Measurements from ENCODE around the gene INTS1. TPM values are rescaled to one million over a fixed set of nuclear protein-coding genes. Genes with fewer than 3 reads are reported as not detected.

The INTS1 gene
- total RNA-seq, 1 experiment from 2014 or later = 161 TPM

- TF ChIP-seq, protein P1, sequence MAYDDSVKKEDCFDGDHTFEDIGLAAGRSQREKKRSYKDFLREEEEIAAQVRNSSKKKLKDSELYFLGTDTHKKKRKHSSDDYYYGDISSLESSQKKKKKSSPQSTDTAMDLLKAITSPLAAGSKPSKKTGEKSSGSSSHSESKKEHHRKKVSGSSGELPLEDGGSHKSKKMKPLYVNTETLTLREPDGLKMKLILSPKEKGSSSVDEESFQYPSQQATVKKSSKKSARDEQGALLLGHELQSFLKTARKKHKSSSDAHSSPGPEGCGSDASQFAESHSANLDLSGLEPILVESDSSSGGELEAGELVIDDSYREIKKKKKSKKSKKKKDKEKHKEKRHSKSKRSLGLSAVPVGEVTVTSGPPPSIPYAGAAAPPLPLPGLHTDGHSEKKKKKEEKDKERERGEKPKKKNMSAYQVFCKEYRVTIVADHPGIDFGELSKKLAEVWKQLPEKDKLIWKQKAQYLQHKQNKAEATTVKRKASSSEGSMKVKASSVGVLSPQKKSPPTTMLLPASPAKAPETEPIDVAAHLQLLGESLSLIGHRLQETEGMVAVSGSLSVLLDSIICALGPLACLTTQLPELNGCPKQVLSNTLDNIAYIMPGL (CRISPR knock-in tag; IDR thresholded peaks at IDR 0.05) = no peak
- TF ChIP-seq OVOL2 (CRISPR knock-in tag; IDR thresholded peaks at IDR 0.05; ENCODE audit: borderline replicate concordance) (no peak), JUN (CRISPR knock-in tag; IDR thresholded peaks at IDR 0.05) (no peak)
Measured at GRCh38 chr7:1534330-1535099, 30.3 kb upstream of the INTS1 start (continued).

- Mint-ChIP-seq H3K9me3 (no peaks in the 10 kb centered on the region), H3K27me3 (ENCODE audit: low read depth) (no peaks in the 10 kb centered on the region), H3K4me1 (peaks cover 34% of the 10 kb centered on the region), H3K27ac (no peak overlapping the region; the same call in 1 of the 2 replicates), H3K4me3 (no peak overlapping the region), H3K36me3 (no peaks in the 10 kb centered on the region)
- DNase-seq (ENCODE audit: low spot score) (no peak), ATAC-seq (no peak)
- ChIA-PET POLR2A (interaction anchor here (0.9 kb wide), 1 partner anchor 24 kb away, joined by 3 read pairs; no protein-coding TSS in a partner anchor), CTCF (interaction anchor here (1.2 to 2.4 kb wide), 3 partner anchors 14 to 29 kb away, joined by 4 to 9 read pairs (median 7); partner anchors contain the start of gene TMEM184A)
- TF ChIP-seq NR3C1 (CRISPR knock-in tag; conservative IDR thresholded peaks at IDR 0.05; ENCODE audit: low read depth) = no peak
- no peak for TF ChIP-seq ZNF138 (CRISPR knock-in tag; conservative IDR thresholded peaks at IDR 0.05)
- no peak for TF ChIP-seq NR2C2 (CRISPR knock-in tag; IDR thresholded peaks at IDR 0.05)
- TF ChIP-seq ERG (CRISPR knock-in tag; IDR thresholded peaks at IDR 0.05) = no peak
- TF ChIP-seq ZNF532 (CRISPR knock-in tag; IDR thresholded peaks at IDR 0.05; ENCODE audit: borderline replicate concordance) = no peak
- TF ChIP-seq, protein P2, sequence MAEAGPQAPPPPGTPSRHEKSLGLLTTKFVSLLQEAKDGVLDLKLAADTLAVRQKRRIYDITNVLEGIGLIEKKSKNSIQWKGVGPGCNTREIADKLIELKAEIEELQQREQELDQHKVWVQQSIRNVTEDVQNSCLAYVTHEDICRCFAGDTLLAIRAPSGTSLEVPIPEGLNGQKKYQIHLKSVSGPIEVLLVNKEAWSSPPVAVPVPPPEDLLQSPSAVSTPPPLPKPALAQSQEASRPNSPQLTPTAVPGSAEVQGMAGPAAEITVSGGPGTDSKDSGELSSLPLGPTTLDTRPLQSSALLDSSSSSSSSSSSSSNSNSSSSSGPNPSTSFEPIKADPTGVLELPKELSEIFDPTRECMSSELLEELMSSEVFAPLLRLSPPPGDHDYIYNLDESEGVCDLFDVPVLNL (CRISPR knock-in tag; IDR thresholded peaks at IDR 0.05; ENCODE audit: borderline replicate concordance, low read depth) = no peak
- no peak for TF ChIP-seq ZNF396 (CRISPR knock-in tag; IDR thresholded peaks at IDR 0.05; ENCODE audit: borderline replicate concordance)
- no peak for TF ChIP-seq OVOL2 (CRISPR knock-in tag; IDR thresholded peaks at IDR 0.05; ENCODE audit: borderline replicate concordance)
- no peak for TF ChIP-seq FOXK1 (CRISPR knock-in tag; IDR thresholded peaks at IDR 0.05)
- TF ChIP-seq, protein P3, sequence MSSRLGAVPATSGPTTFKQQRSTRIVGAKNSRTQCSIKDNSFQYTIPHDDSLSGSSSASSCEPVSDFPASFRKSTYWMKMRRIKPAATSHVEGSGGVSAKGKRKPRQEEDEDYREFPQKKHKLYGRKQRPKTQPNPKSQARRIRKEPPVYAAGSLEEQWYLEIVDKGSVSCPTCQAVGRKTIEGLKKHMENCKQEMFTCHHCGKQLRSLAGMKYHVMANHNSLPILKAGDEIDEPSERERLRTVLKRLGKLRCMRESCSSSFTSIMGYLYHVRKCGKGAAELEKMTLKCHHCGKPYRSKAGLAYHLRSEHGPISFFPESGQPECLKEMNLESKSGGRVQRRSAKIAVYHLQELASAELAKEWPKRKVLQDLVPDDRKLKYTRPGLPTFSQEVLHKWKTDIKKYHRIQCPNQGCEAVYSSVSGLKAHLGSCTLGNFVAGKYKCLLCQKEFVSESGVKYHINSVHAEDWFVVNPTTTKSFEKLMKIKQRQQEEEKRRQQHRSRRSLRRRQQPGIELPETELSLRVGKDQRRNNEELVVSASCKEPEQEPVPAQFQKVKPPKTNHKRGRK (CRISPR knock-in tag; IDR thresholded peaks at IDR 0.05; ENCODE audit: borderline replicate concordance) = no peak
- TF ChIP-seq ZNF317 (CRISPR knock-in tag; IDR thresholded peaks at IDR 0.05; ENCODE audit: borderline replicate concordance, low read depth) = no peak
- no peak for TF ChIP-seq CBFB (CRISPR knock-in tag; IDR thresholded peaks at IDR 0.05; ENCODE audit: low read depth)
- no peak for TF ChIP-seq HMGA2 (CRISPR knock-in tag; IDR thresholded peaks at IDR 0.05)
- TF ChIP-seq PREB (CRISPR knock-in tag; IDR thresholded peaks at IDR 0.05; ENCODE audit: borderline replicate concordance) = no peak
- no peak for TF ChIP-seq PRDM15 (CRISPR knock-in tag; IDR thresholded peaks at IDR 0.05)
Measured at GRCh38 chr7:1533547-1534329, 29.5 kb upstream of the INTS1 start.
